Activated CD8-positive, alpha-beta memory T cell treated with anti-CD3 and anti-CD28 coated beads, Interleukin-2, amount 10 ng/mL, durations not matched to agents 7 days and 5 days (primary cell): Measurements from ENCODE around the gene THBS3. TPM values are rescaled to one million over a fixed set of nuclear protein-coding genes. Genes with fewer than 3 reads are reported as not detected.
A peak's percentile ranks its signal among the peaks of the same experiment; 100 is the strongest.

Experiments used
- ATAC-seq: fragments of 150-1000 bp; cut with Tn5 transposase; one replicate; pipeline ENCODE4 v1.10.0; 2021; ENCODE audit warnings: moderate library complexity
- CTCF ChIA-PET: fragments of 350-600 bp; sonication (Branson Sonifier 250); formaldehyde crosslinking; loops from one replicate; lab custom pipeline; 2021; ENCODE audit warnings: antibody characterized with exemption; lab: Charles Lee
- DNase-seq: peaks from one replicate; pipeline ENCODE4 v3.0.0-alpha.2; 2020
- H3K27ac Mint-ChIP-seq: one replicate; pipeline ENCODE4 v1.8.0; 2021; ENCODE audit warnings: mild to moderate bottlenecking, mixed read lengths
- H3K27me3 Mint-ChIP-seq: one replicate; pipeline ENCODE4 v1.8.0; 2021; ENCODE audit warnings: mixed read lengths
- H3K36me3 Mint-ChIP-seq: one replicate; pipeline ENCODE4 v1.8.0; 2021; ENCODE audit warnings: mild to moderate bottlenecking, mixed read lengths
- H3K4me1 Mint-ChIP-seq: one replicate; pipeline ENCODE4 v1.8.0; 2021; ENCODE audit warnings: mixed read lengths
- H3K4me3 Mint-ChIP-seq: one replicate; pipeline ENCODE4 v1.8.0; 2021; ENCODE audit warnings: mild to moderate bottlenecking, moderate library complexity, mixed read lengths
- H3K9me3 Mint-ChIP-seq: one replicate; pipeline ENCODE4 v1.8.0; 2022; ENCODE audit warnings: low read depth, mixed read lengths
- total RNA-seq, 2 experiments: library from RNA; stranded (reverse); gene quantifications; one replicate each; pipeline ENCODE4 v1.2.3, GENCODE V29; 2021

THBS3 gene
- total RNA-seq, 2 experiments from 2014 or later: 14.3 to 23.5 TPM

GRCh38 chr1:155177918-155178281, 29.8 kb downstream of the THBS3 start:
- CTCF ChIA-PET: interaction anchor here (0.8 to 2.3 kb wide), 12 partner anchors 9 to 415 kb away, joined by 3 to 27 read pairs (median 3); partner anchors contain the start of gene FDPS
- Mint-ChIP-seq H3K4me1 (peaks cover 38% of the 10 kb centered on the region), H3K36me3 (peaks cover 16% of the 10 kb centered on the region), H3K27me3 (no peaks in the 10 kb centered on the region), H3K4me3 (no peak overlapping the region), H3K27ac (no peak overlapping the region), H3K9me3 (no peaks in the 10 kb centered on the region)
- ATAC-seq (no peak), DNase-seq (peak; percentile 38)

GRCh38 chr1:155177192-155177917, 30.3 kb downstream of the THBS3 start:
- Mint-ChIP-seq H3K4me3 (no peak overlapping the region), H3K27ac (peak overlapping the region; percentile 41), H3K9me3 (no peaks in the 10 kb centered on the region), H3K27me3 (no peaks in the 10 kb centered on the region), H3K4me1 (peaks cover 40% of the 10 kb centered on the region), H3K36me3 (peaks cover 16% of the 10 kb centered on the region)
- peak; percentile 40 for DNase-seq
- CTCF ChIA-PET: interaction anchor here (0.7 to 2.3 kb wide), 16 partner anchors 8 to 415 kb away, joined by 3 to 27 read pairs (median 3); partner anchors contain the start of gene FDPS
- no peak for ATAC-seq

GRCh38 chr1:155176544-155177071, 31.1 kb downstream of the THBS3 start:
- peak overlapping the region; percentile 72 for H3K27ac Mint-ChIP-seq

GRCh38 chr1:155175927-155176371, 31.7 kb downstream of the THBS3 start:
- H3K4me1 Mint-ChIP-seq: peaks cover 47% of the 10 kb centered on the region
- ATAC-seq (no peak), DNase-seq (peak; percentile 56)
- peak overlapping the region; percentile 72 for H3K27ac Mint-ChIP-seq
- H3K9me3 Mint-ChIP-seq: no peaks in the 10 kb centered on the region
- no peaks in the 10 kb centered on the region for H3K27me3 Mint-ChIP-seq
- CTCF ChIA-PET: interaction anchor here (0.7 to 13.0 kb wide), 10 partner anchors 9 to 90 kb away, joined by 3 to 295 read pairs (median 15); partner anchors contain the start of genes MTX1 and THBS3
- H3K4me3 Mint-ChIP-seq: no peak overlapping the region
- H3K36me3 Mint-ChIP-seq: peaks cover 13% of the 10 kb centered on the region

More at GRCh38 chr1:155176544-155177071, 31.1 kb downstream of the THBS3 start:
- Mint-ChIP-seq H3K27me3 (no peaks in the 10 kb centered on the region), H3K36me3 (peaks cover 16% of the 10 kb centered on the region), H3K4me3 (peak overlapping the region; percentile 16), H3K4me1 (peaks cover 47% of the 10 kb centered on the region), H3K9me3 (no peaks in the 10 kb centered on the region)
- peak; percentile 89 for DNase-seq
- CTCF ChIA-PET: interaction anchor here (0.7 to 13.0 kb wide), 19 partner anchors 8 to 416 kb away, joined by 3 to 295 read pairs (median 4); partner anchors contain the start of genes FDPS, MTX1 and THBS3
- ATAC-seq: peak; percentile 27

- H3K4me3 Mint-ChIP-seq: peak overlapping the region; percentile 82
- CTCF ChIA-PET: interaction anchor here (0.7 to 13.0 kb wide), 13 partner anchors 9 to 114 kb away, joined by 3 to 295 read pairs (median 8); partner anchors contain the start of genes DPM3, MTX1 and THBS3
- ATAC-seq: no peak
- H3K4me1 Mint-ChIP-seq: peaks cover 48% of the 10 kb centered on the region
- peaks cover 13% of the 10 kb centered on the region for H3K36me3 Mint-ChIP-seq
- H3K27ac Mint-ChIP-seq: peak overlapping the region; percentile 66
- H3K9me3 Mint-ChIP-seq: no peaks in the 10 kb centered on the region
- no peaks in the 10 kb centered on the region for H3K27me3 Mint-ChIP-seq
- DNase-seq: peak; percentile 41
Measured at GRCh38 chr1:155175281-155175926, 32.3 kb downstream of the THBS3 start.

- Mint-ChIP-seq H3K4me1 (peaks cover 50% of the 10 kb centered on the region), H3K36me3 (peaks cover 14% of the 10 kb centered on the region), H3K27me3 (no peaks in the 10 kb centered on the region), H3K4me3 (peak overlapping the region; percentile 82), H3K9me3 (no peaks in the 10 kb centered on the region), H3K27ac (peak overlapping the region; percentile 90)
- ATAC-seq (no peak), DNase-seq (peak; percentile 80)
- CTCF ChIA-PET: interaction anchor here (0.9 to 13.0 kb wide), 12 partner anchors 10 to 113 kb away, joined by 3 to 295 read pairs (median 10); partner anchors contain the start of genes DPM3, MTX1 and THBS3
Measured at GRCh38 chr1:155174324-155175280, 33.1 kb downstream of the THBS3 start.

- Mint-ChIP-seq H3K27ac (peak within 1 kb of the TSS; percentile 90), H3K9me3 (no peaks in the 10 kb centered on the region), H3K36me3 (peaks cover 13% of the 10 kb centered on the region), H3K4me3 (peak within 1 kb of the TSS; percentile 82), H3K27me3 (no peaks in the 10 kb centered on the region), H3K4me1 (peaks cover 50% of the 10 kb centered on the region)
- CTCF ChIA-PET: interaction anchor here (0.7 to 13.0 kb wide), 40 partner anchors 9 to 218 kb away, joined by 3 to 295 read pairs (median 6); partner anchors contain the start of genes ADAM15, DPM3, EFNA4 and MTX1
- peak; percentile 50 for ATAC-seq
- DNase-seq: peak; percentile 85
Measured at GRCh38 chr1:155173478-155174323, 34.0 kb downstream of the THBS3 start, which contains the start of gene TRIM46. TRIM46 (plus strand) TSS chr1:155173849; CDS start chr1:155173967, 118 bp downstream.

- CTCF ChIA-PET: interaction anchor here (0.6 to 13.0 kb wide), 52 partner anchors 8 to 1622 kb away, joined by 3 to 295 read pairs (median 4); partner anchors contain the start of genes ADAM15, DPM3, EFNA4 and FLAD1
- H3K4me3 Mint-ChIP-seq: peak within 1 kb of the TSS; percentile 82
- H3K4me1 Mint-ChIP-seq: peaks cover 51% of the 10 kb centered on the region
- H3K27ac Mint-ChIP-seq: peak within 1 kb of the TSS; percentile 90
- DNase-seq: peak; percentile 98
- no peaks in the 10 kb centered on the region for H3K27me3 Mint-ChIP-seq
- H3K36me3 Mint-ChIP-seq: peaks cover 10% of the 10 kb centered on the region
- H3K9me3 Mint-ChIP-seq: no peaks in the 10 kb centered on the region
- peak; percentile 84 for ATAC-seq
Measured at GRCh38 chr1:155172732-155173477, 34.8 kb downstream of the THBS3 start, which contains the start of gene KRTCAP2. KRTCAP2 (minus strand) TSS chr1:155173304; CDS start chr1:155173224, 80 bp downstream.

- Mint-ChIP-seq H3K27ac (peak overlapping the region; percentile 90), H3K9me3 (no peaks in the 10 kb centered on the region), H3K27me3 (no peaks in the 10 kb centered on the region), H3K36me3 (peaks cover 8% of the 10 kb centered on the region), H3K4me3 (peak overlapping the region; percentile 82), H3K4me1 (peaks cover 56% of the 10 kb centered on the region)
- CTCF ChIA-PET: interaction anchor here (0.7 to 13.0 kb wide), 38 partner anchors 10 to 1623 kb away, joined by 3 to 295 read pairs (median 6); partner anchors contain the start of genes ADAM15, DPM3, EFNA4 and LMNA
- DNase-seq (peak; percentile 38), ATAC-seq (peak; percentile 32)
Measured at GRCh38 chr1:155171836-155172731, 35.6 kb downstream of the THBS3 start.

- H3K4me1 Mint-ChIP-seq: peaks cover 47% of the 10 kb centered on the region
- DNase-seq: peak; percentile 38
- CTCF ChIA-PET: interaction anchor here (0.7 to 13.0 kb wide), 5 partner anchors 22 to 86 kb away, joined by 3 to 295 read pairs (median 117); no protein-coding TSS in a partner anchor
- peaks cover 8% of the 10 kb centered on the region for H3K36me3 Mint-ChIP-seq
- no peaks in the 10 kb centered on the region for H3K9me3 Mint-ChIP-seq
- no peak overlapping the region for H3K4me3 Mint-ChIP-seq
- no peak overlapping the region for H3K27ac Mint-ChIP-seq
- H3K27me3 Mint-ChIP-seq: no peaks in the 10 kb centered on the region
- ATAC-seq: no peak
Measured at GRCh38 chr1:155170806-155171205, 36.9 kb downstream of the THBS3 start.
